Epithelial cell of proximal tubule (primary cell): ENCODE data around the gene ADRA1B. TPM values are rescaled to one million over a fixed set of nuclear protein-coding genes. Genes with fewer than 3 reads are reported as not detected.

ENCODE experiments used
- DNase-seq: peaks from one replicate; pipeline ENCODE4 v3.0.0-alpha.2; 2011; ENCODE audit warnings: low read depth
- H3K4me3 ChIP-seq: 2 replicates; pipeline ENCODE4 v1.5.1; 2011; ENCODE audit warnings: low read depth, mild to moderate bottlenecking, low read length
- total RNA-seq: library from RNA; depleted of rRNA; stranded (reverse); fragments of >200 nt; gene quantifications from 2 replicates; pipeline ENCODE4 v1.2.3, GENCODE V29; 2015
- TF ChIP-seq, protein P1 (sequence below): conservative IDR thresholded peaks from 2 replicates; pipeline ENCODE4 v1.5.1; 2012; ENCODE audit warnings: low read depth, mild to moderate bottlenecking, low read length

Gene ADRA1B
- total RNA-seq, 1 donor from 2014 or later = 4.0 TPM

- H3K4me3 ChIP-seq = no peak overlapping the region
- DNase-seq = peak; percentile 13
- TF ChIP-seq, protein P1, sequence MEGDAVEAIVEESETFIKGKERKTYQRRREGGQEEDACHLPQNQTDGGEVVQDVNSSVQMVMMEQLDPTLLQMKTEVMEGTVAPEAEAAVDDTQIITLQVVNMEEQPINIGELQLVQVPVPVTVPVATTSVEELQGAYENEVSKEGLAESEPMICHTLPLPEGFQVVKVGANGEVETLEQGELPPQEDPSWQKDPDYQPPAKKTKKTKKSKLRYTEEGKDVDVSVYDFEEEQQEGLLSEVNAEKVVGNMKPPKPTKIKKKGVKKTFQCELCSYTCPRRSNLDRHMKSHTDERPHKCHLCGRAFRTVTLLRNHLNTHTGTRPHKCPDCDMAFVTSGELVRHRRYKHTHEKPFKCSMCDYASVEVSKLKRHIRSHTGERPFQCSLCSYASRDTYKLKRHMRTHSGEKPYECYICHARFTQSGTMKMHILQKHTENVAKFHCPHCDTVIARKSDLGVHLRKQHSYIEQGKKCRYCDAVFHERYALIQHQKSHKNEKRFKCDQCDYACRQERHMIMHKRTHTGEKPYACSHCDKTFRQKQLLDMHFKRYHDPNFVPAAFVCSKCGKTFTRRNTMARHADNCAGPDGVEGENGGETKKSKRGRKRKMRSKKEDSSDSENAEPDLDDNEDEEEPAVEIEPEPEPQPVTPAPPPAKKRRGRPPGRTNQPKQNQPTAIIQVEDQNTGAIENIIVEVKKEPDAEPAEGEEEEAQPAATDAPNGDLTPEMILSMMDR = peak; percentile 78
These were observed 105.7 kb downstream of the ADRA1B start for GRCh38 chr5:160021831-160022446.

Other genes starting within 250 kb of the ADRA1B start
- gene TTC1, start 92.7 kb downstream of the ADRA1B start, total RNA-seq = 50.3 and 65.1 TPM in 2 replicates
- gene PWWP2A, start 203.0 kb downstream of the ADRA1B start, total RNA-seq = 13.3 and 19.6 TPM in 2 replicates